Dendritic cell treated with granulocyte-macrophage colony-stimulating factor and Interleukin-4, amounts not matched to agents 40 ng/mL and 50 ng/mL, for 4 days (primary cell): ENCODE measurements around the gene CECR2.

Experiments used
- H3K27ac Mint-ChIP-seq: one replicate; pipeline ENCODE4 v1.8.0; 2022; ENCODE audit warnings: mild to moderate bottlenecking, mixed read lengths
- H3K27me3 Mint-ChIP-seq: one replicate; pipeline ENCODE4 v1.8.0; 2022; ENCODE audit warnings: mild to moderate bottlenecking, mixed read lengths
- H3K36me3 Mint-ChIP-seq: one replicate; pipeline ENCODE4 v1.8.0; 2022; ENCODE audit warnings: low read depth, mixed read lengths
- H3K4me1 Mint-ChIP-seq: one replicate; pipeline ENCODE4 v1.8.0; 2022; ENCODE audit warnings: low read depth, mixed read lengths
- H3K4me3 Mint-ChIP-seq: one replicate; pipeline ENCODE4 v1.8.0; 2022; ENCODE audit warnings: mild to moderate bottlenecking, moderate library complexity, mixed read lengths
- H3K9me3 Mint-ChIP-seq: one replicate; pipeline ENCODE4 v1.8.0; 2022; ENCODE audit warnings: mixed read lengths
- intact Hi-C: fragments of 100-400 bp; cut with micrococcal nuclease; formaldehyde crosslinking; loops from one replicate; pipeline ENCODE4 v1.15.0; 2022

The CECR2 gene

DNA sequence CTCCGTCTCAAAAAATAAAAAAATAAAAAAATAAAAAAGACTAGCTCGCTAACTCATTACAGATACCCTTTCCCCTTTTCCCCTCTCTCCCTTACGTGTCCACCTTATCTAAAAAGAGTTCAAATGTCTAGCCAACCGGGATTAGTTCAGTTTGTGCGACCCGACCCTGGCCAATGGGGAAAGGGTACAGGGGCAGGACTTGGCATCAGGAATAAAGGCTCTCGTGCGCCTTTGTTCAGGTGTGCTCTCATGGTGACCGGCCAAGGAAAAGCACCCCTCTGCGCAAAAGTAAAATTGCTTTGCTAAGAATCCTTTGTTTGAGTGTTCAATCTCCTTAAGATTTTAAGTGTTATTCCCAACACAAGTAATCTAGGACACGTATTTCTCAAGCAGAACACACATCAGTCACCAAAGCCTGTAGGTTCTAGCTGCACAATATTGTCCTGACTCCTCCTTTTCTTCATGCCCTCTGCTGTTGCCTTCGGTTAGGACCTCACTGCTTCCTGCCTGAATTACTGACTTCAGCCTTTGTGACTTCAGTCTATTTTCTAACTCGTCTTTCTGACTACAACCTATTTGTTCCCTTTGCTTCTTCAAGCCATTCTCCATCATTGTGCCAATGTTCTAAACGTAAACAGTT is 20.7 kb upstream of the CECR2 start:
- Mint-ChIP-seq H3K27ac (no peak overlapping the region), H3K4me3 (no peak overlapping the region), H3K9me3 (no peaks in the 10 kb centered on the region), H3K27me3 (peaks cover 34% of the 10 kb centered on the region), H3K36me3 (no peaks in the 10 kb centered on the region), H3K4me1 (peaks cover 6% of the 10 kb centered on the region)
- intact Hi-C loops: no loop called here

DNA sequence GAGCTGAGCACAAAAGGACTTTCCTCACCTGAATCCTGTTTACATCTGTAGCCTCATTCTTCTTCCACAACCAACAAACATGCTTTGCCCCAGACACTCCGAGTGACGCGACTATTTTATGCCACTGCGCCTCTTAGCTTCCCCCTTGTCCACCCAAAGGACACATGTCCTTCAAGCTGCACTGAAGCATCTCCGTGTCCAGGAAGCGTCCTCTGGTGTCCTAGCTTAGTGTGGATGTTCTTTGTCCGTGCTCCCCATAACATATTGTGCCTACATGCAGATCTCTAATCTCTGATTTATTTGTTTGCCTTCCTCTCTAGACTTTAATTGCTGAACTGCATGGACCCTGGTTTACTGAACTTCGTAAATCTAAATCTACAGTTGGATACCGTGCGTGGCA is 20.1 kb upstream of the CECR2 start:
- H3K36me3 Mint-ChIP-seq: no peaks in the 10 kb centered on the region
- H3K4me3 Mint-ChIP-seq: no peak overlapping the region
- peaks cover 34% of the 10 kb centered on the region for H3K27me3 Mint-ChIP-seq
- intact Hi-C loops: no loop called here
- no peaks in the 10 kb centered on the region for H3K9me3 Mint-ChIP-seq
- no peak overlapping the region for H3K27ac Mint-ChIP-seq
- H3K4me1 Mint-ChIP-seq: peaks cover 6% of the 10 kb centered on the region

DNA sequence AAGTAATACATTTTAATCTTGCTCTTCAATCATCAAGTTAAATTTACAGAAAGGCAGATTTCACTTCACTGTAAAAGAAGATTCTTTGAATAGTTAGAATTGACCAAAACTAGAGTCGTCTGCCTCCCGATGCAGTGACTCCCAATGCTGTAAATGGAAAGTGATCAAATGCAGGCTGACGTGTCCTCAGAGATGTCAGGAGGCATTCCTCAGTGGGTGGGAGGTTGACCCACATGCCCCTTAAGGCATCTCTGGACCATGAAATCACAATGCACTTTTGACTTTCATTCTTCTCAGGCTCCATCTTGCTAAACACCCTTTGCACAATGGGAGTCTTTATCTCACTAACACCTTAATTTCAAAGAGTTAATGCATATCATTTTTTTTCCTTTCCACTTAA is 19.0 kb upstream of the CECR2 start:
- no peaks in the 10 kb centered on the region for H3K9me3 Mint-ChIP-seq
- peaks cover 6% of the 10 kb centered on the region for H3K4me1 Mint-ChIP-seq
- H3K4me3 Mint-ChIP-seq: no peak overlapping the region
- H3K27ac Mint-ChIP-seq: no peak overlapping the region
- H3K36me3 Mint-ChIP-seq: no peaks in the 10 kb centered on the region
- intact Hi-C loops: no loop called here
- H3K27me3 Mint-ChIP-seq: peaks cover 34% of the 10 kb centered on the region

DNA sequence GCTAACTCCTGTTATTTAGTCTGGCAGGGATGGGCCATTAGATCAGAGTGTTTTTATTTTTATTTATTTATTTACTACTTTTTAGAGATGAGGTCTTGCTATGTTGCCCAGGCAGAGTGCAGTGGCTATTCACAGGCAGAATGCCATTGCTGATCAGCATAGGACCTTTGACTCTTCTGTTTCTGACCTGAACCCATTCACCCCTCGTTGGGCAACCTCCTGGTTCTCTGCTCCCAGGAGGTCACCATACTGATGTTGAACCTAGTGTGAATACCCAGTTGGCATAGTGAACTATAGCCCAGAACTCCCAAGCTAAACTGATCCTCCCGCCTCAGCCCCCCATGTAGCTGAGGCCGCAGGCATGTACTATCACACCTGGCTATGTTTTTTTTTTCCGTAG is 16.5 kb upstream of the CECR2 start:
- Mint-ChIP-seq H3K27ac (no peak overlapping the region), H3K27me3 (peaks cover 33% of the 10 kb centered on the region), H3K4me1 (peaks cover 6% of the 10 kb centered on the region), H3K36me3 (no peaks in the 10 kb centered on the region), H3K9me3 (no peaks in the 10 kb centered on the region), H3K4me3 (no peak overlapping the region)
- intact Hi-C loops: no loop called here

DNA sequence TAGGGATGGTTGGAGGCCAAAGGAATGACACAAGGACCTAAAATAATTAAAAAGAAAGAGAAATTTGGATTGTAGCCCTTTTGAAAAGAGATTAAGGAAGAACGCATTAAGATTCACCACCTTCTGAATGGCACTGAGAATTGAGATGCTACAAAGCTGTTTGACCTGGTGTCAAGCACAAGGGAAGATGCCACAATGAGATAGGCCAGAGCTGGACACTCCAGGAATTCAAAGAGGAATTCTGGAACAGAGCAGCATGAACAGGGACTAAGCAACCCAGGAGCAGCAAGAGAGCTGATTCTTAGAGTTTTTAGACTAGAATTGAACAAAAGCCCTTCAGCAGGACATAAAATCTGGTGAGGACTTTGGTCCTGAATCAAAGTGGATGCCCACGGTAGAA is 11.6 kb upstream of the CECR2 start:
- Mint-ChIP-seq H3K36me3 (no peaks in the 10 kb centered on the region), H3K4me3 (no peak overlapping the region), H3K9me3 (no peaks in the 10 kb centered on the region), H3K4me1 (peaks cover 9% of the 10 kb centered on the region), H3K27ac (no peak overlapping the region), H3K27me3 (peaks cover 18% of the 10 kb centered on the region)
- intact Hi-C loops: no loop called here

DNA sequence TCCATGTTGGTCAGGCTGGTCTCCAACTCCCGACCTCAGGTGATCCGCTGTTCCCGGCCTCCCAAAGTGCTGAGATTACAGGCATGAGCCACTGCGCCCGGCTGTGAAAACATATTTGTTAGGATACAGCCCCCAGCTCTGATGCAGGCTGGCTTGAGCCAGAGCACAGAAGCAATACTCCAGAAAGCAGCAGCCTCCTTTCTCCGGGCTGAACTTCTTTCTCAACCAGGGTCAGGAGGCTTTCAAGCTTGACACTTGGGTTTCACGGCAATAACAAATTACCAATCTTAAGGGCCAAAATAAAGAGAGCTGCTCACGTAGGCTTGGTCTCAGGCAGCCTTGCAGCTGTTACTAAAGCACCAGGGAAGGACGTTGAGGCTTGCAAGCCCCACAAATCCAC is 10.8 kb upstream of the CECR2 start:
- no peaks in the 10 kb centered on the region for H3K36me3 Mint-ChIP-seq
- peaks cover 24% of the 10 kb centered on the region for H3K27me3 Mint-ChIP-seq
- no peaks in the 10 kb centered on the region for H3K9me3 Mint-ChIP-seq
- intact Hi-C loops: no loop called here
- H3K4me3 Mint-ChIP-seq: no peak overlapping the region
- H3K27ac Mint-ChIP-seq: no peak overlapping the region
- H3K4me1 Mint-ChIP-seq: peaks cover 9% of the 10 kb centered on the region

DNA sequence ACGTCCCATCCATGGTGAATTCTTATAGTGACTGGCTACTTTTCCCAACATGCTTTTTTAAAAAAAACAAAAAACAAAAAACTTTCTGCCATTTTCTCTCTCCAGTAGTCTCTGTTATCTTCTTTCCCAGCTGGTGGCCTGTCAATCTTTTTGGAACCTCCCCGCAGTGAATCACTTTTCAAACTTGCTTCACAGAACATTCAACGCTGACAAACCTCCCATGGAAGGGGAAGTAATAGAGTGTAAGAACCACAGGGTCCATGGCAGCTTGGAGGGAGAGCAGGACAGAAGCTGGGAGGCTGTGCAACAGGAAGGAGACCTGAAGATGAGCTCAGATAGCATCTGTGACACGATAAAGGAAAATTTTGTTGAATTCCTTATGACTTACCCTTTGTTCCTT is 9.8 kb upstream of the CECR2 start:
- H3K4me3 Mint-ChIP-seq: no peak overlapping the region
- H3K4me1 Mint-ChIP-seq: peaks cover 9% of the 10 kb centered on the region
- intact Hi-C loops: no loop called here
- no peak overlapping the region for H3K27ac Mint-ChIP-seq
- H3K9me3 Mint-ChIP-seq: no peaks in the 10 kb centered on the region
- peaks cover 29% of the 10 kb centered on the region for H3K27me3 Mint-ChIP-seq
- H3K36me3 Mint-ChIP-seq: no peaks in the 10 kb centered on the region

DNA sequence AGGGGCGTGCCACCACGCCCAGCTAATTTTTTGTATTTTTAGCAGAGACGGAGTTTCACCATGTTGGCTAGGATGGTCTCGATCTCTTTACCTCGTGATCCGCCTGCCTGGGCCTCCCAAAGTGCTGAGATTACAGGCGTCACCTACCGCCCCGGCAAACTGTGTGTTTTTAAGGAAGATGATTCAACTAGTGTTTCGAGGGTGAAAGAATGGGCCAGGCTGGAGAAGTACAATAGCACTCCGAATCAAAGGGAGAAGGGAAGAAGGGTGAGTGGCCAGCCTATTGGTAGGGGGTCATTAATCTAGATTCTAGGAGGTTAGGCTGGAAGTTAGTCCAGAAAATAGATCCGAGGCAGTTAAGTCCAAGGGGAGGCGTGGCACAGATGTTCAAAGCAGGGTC is 2.9 kb upstream of the CECR2 start:
- peaks cover 74% of the 10 kb centered on the region for H3K27me3 Mint-ChIP-seq
- intact Hi-C loops: loop anchor here (10.0 kb wide), 1 partner anchor 152 kb away; the partner anchor contains the start of gene ADA2

DNA sequence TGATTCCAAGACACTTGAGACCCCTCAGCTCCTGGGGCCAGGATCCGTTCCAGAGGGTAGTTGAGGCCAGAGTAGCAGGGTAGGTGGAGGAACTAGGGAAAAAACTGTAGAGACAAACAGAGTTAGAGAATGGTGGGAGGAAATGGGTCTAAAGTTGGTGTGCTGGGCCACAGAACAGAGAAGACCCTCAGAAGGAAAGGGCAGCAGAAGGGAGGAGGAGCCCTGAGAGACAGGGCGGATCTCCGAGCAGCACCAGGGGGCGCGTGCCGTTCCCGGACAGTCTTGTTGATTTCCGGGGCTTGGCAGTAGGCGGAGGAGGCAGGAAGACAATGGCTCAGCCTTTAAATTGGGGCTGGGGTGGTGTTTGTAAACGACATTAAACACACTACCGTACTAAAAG is 2.4 kb upstream of the CECR2 start:
- no peaks in the 10 kb centered on the region for H3K36me3 Mint-ChIP-seq
- no peak overlapping the region for H3K27ac Mint-ChIP-seq
- H3K27me3 Mint-ChIP-seq: peaks cover 77% of the 10 kb centered on the region
- H3K9me3 Mint-ChIP-seq: no peaks in the 10 kb centered on the region
- H3K4me1 Mint-ChIP-seq: peaks cover 26% of the 10 kb centered on the region
- H3K4me3 Mint-ChIP-seq: peak overlapping the region; percentile 5
- intact Hi-C loops: loop anchor here (10.0 kb wide), 1 partner anchor 152 kb away; the partner anchor contains the start of gene ADA2

More for the DNA sequence above, 2.9 kb upstream of the CECR2 start:
- H3K4me1 Mint-ChIP-seq: peaks cover 26% of the 10 kb centered on the region
- H3K27ac Mint-ChIP-seq: no peak overlapping the region
- no peak overlapping the region for H3K4me3 Mint-ChIP-seq
- H3K9me3 Mint-ChIP-seq: no peaks in the 10 kb centered on the region
- H3K36me3 Mint-ChIP-seq: no peaks in the 10 kb centered on the region

DNA sequence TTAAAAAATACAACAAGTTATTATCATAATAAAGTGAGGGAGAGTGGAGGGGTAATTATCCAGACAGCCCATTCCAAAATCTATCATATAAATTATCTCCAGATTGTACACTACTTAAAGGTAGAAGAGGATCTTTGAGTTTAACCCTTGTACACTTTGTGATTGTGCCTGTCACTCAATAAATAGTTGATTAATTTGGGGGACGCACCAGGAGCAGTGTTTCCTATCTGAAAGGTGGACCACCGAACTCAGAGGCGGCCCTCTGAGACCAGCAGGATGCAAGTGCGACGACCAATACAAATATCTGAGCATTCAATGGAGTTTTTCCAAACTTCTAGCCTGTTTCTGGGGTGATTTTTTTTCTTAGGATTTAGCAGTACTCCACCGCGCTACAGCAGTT is 1.1 kb upstream of the CECR2 start:
- intact Hi-C loops: loop anchor here (10.0 kb wide), 1 partner anchor 153 kb away; the partner anchor contains the start of gene ADA2

DNA sequence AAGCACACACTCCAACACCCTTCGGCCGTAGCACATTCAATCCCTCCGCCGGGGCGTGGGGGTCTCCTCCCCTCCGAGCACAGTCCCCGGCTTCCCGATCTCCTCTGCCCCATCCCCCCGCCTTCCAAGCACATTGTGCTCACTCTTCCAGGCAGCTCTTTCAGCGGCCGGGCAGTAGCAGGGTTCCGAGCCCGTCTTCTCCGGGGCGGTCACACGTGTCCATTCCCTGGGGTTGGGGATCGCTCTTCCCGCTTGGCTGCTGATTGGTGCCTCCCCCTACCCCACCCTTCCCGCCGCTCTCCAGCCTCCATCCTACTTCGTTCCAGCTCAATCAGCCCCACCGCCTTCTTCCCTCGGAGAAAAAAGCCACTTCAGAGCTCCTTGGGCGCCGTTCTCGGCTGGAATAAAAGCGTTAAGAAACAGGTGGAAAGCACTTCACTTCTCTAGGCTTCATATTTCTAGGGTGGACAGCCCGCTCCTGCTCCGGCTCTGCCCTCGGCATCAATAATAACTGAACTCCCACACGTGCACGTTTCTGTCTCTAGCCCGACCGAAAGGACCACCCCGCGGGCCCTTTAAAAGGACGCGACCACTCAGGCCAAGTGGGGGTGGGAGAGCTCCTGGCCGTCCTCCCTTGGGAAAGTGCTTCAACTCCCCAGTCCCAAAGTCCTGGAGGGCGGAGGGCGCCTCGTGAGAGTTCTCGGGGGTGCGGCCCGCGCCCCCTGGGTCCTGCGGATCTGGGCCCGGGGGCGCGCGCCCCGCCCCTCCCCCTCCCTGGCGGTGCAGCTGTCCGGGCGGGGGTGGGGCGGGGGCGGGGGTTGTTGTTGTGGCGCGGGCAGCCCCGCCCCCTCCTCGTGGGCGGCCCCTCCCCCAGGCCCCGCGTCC is 464 bp upstream of the CECR2 start:
- peaks cover 26% of the 10 kb centered on the region for H3K4me1 Mint-ChIP-seq
- no peaks in the 10 kb centered on the region for H3K36me3 Mint-ChIP-seq
- H3K27me3 Mint-ChIP-seq: peaks cover 79% of the 10 kb centered on the region
- intact Hi-C loops: loop anchor here (10.0 kb wide), 1 partner anchor 154 kb away; the partner anchor contains the start of gene ADA2
- peak overlapping the region; percentile 67 for H3K4me3 Mint-ChIP-seq
- peak overlapping the region; percentile 22 for H3K27ac Mint-ChIP-seq
- no peaks in the 10 kb centered on the region for H3K9me3 Mint-ChIP-seq

More for the DNA sequence above, 1.1 kb upstream of the CECR2 start:
- H3K27me3 Mint-ChIP-seq: peaks cover 79% of the 10 kb centered on the region
- H3K27ac Mint-ChIP-seq: no peak overlapping the region
- H3K4me1 Mint-ChIP-seq: peaks cover 26% of the 10 kb centered on the region
- no peaks in the 10 kb centered on the region for H3K36me3 Mint-ChIP-seq
- H3K9me3 Mint-ChIP-seq: no peaks in the 10 kb centered on the region
- peak overlapping the region; percentile 67 for H3K4me3 Mint-ChIP-seq

DNA sequence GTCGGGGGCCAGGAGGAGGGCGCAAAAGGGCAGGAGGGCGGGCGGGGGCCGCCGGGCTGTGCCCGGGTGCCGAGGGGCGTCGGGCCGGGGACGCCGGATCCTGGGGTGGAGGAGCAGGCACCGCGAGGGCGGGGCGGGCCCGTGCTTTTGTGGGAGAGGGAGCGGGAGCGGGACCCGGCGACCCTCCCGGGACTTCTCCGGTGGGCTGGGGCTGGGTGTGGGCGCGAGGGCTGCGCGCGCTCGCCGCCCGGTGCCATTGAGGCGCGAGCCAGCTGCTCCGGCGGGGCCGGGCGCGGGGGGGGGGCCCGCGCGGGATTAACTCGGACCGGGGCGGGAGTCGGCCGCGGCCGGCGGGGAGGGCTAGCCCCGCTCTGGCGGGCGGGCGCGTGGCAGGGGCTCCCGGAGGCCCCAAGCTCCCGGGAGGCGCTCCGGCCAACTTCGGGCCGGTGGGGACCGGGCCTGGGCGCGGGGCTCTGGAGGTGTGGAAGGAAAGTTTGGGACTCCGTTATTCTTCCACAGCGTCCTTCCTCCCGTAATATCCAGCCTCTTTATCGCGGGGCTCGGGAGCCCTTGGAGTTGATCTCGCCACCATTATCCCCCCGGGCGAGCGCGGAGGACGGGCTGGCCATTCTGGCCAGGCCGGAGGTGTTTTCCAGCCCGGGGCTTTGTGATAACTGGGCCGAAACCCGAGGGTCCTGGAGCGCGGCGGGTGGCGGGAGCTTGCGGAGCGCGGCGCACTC is 936 bp downstream of the CECR2 start:
- Mint-ChIP-seq H3K4me3 (peak overlapping the region; percentile 57), H3K4me1 (peaks cover 26% of the 10 kb centered on the region), H3K9me3 (no peaks in the 10 kb centered on the region), H3K27ac (no peak overlapping the region), H3K36me3 (no peaks in the 10 kb centered on the region), H3K27me3 (peaks cover 77% of the 10 kb centered on the region)
- intact Hi-C loops: loop anchor here (10.0 kb wide), 1 partner anchor 105 kb away; no protein-coding TSS in a partner anchor

DNA sequence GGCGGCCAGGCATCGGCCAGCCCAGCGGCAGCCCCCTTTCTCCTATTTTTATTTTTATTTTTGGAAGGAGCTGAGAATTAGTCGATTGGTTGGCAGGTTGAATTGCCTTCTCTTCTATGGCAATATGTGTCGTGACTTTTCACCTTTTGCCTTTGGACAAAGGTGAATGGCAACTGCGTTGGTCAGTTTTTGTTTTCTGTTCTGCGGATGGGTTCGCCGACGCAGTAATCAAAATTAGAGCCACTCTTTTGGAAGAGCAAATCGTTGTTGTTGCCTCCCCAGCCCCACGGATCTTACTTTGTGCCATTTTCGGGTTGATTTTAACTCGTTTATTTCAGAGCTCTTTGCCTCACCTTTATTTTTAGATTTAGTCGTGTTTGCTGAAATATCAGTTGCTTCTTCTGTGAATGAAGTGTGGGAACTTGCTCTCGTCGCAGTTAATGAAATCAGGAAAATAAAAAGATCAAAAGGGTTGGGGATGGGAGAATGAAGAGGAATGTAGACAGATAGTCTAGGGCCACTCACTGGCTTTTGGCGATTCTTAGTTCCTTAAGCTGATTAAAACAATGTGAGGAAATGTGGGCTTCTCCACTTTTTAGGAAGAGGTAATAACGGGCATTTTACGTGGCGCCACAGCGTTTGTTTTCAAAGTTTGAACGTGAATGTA is 1.6 kb downstream of the CECR2 start:
- no peak overlapping the region for H3K27ac Mint-ChIP-seq
- peaks cover 76% of the 10 kb centered on the region for H3K27me3 Mint-ChIP-seq
- intact Hi-C loops: loop anchor here (10.0 kb wide), 1 partner anchor 104 kb away; no protein-coding TSS in a partner anchor
- no peaks in the 10 kb centered on the region for H3K36me3 Mint-ChIP-seq
- H3K4me1 Mint-ChIP-seq: peaks cover 26% of the 10 kb centered on the region
- no peaks in the 10 kb centered on the region for H3K9me3 Mint-ChIP-seq
- peak overlapping the region; percentile 57 for H3K4me3 Mint-ChIP-seq
